Measurements from ENCODE around the gene EIPR1.

The EIPR1 gene

GRCh38 chr2:3344897-3345296 lies 32.7 kb downstream of the EIPR1 start:
- no peak overlapping the region for H3K9ac ChIP-seq (ENCODE audit: low read length)
- H3K27me3 ChIP-seq (ENCODE audit: control insufficient read depth, insufficient read depth, low read length): no peaks in the 10 kb centered on the region
- no peak overlapping the region for H3K27ac ChIP-seq (ENCODE audit: low read depth, low read length)
- H3K36me3 ChIP-seq (ENCODE audit: control insufficient read depth, insufficient read depth, low read length): no peaks in the 10 kb centered on the region
- no peak overlapping the region for H3K4me3 ChIP-seq (ENCODE audit: low read length)
- H3K4me1 ChIP-seq (ENCODE audit: control insufficient read depth, insufficient read depth, low read length): no peaks in the 10 kb centered on the region

- Histone ChIP-seq H3K4me1 (ENCODE audit: control insufficient read depth, insufficient read depth, low read length) (no peaks in the 10 kb centered on the region), H3K4me3 (ENCODE audit: low read length) (no peak overlapping the region), H3K27ac (ENCODE audit: low read depth, low read length) (no peak overlapping the region), H3K27me3 (ENCODE audit: control insufficient read depth, insufficient read depth, low read length) (no peaks in the 10 kb centered on the region), H3K36me3 (ENCODE audit: control insufficient read depth, insufficient read depth, low read length) (no peaks in the 10 kb centered on the region), H3K9ac (ENCODE audit: low read length) (no peak overlapping the region)
These were observed 34.6 kb downstream of the EIPR1 start for GRCh38 chr2:3343012-3343411.

- no peak overlapping the region for H3K27ac ChIP-seq (ENCODE audit: low read depth, low read length)
- no peak overlapping the region for H3K9ac ChIP-seq (ENCODE audit: low read length)
- no peaks in the 10 kb centered on the region for H3K36me3 ChIP-seq (ENCODE audit: control insufficient read depth, insufficient read depth, low read length)
- H3K4me1 ChIP-seq (ENCODE audit: control insufficient read depth, insufficient read depth, low read length): no peaks in the 10 kb centered on the region
- no peak overlapping the region for H3K4me3 ChIP-seq (ENCODE audit: low read length)
- H3K27me3 ChIP-seq (ENCODE audit: control insufficient read depth, insufficient read depth, low read length): no peaks in the 10 kb centered on the region
These were observed 35.3 kb downstream of the EIPR1 start for GRCh38 chr2:3342324-3342723.

GRCh38 chr2:3341336-3341735 lies 36.3 kb downstream of the EIPR1 start:
- Histone ChIP-seq H3K27ac (ENCODE audit: low read depth, low read length) (no peak overlapping the region), H3K4me3 (ENCODE audit: low read length) (no peak overlapping the region), H3K4me1 (ENCODE audit: control insufficient read depth, insufficient read depth, low read length) (no peaks in the 10 kb centered on the region), H3K36me3 (ENCODE audit: control insufficient read depth, insufficient read depth, low read length) (no peaks in the 10 kb centered on the region), H3K9ac (ENCODE audit: low read length) (no peak overlapping the region), H3K27me3 (ENCODE audit: control insufficient read depth, insufficient read depth, low read length) (no peaks in the 10 kb centered on the region)

GRCh38 chr2:3340144-3340543 lies 37.5 kb downstream of the EIPR1 start:
- Histone ChIP-seq H3K4me3 (ENCODE audit: low read length) (no peak overlapping the region), H3K27me3 (ENCODE audit: control insufficient read depth, insufficient read depth, low read length) (no peaks in the 10 kb centered on the region), H3K4me1 (ENCODE audit: control insufficient read depth, insufficient read depth, low read length) (no peaks in the 10 kb centered on the region), H3K9ac (ENCODE audit: low read length) (no peak overlapping the region), H3K36me3 (ENCODE audit: control insufficient read depth, insufficient read depth, low read length) (peaks cover 3% of the 10 kb centered on the region), H3K27ac (ENCODE audit: low read depth, low read length) (no peak overlapping the region)

- Histone ChIP-seq H3K4me3 (ENCODE audit: low read length) (no peak overlapping the region), H3K36me3 (ENCODE audit: control insufficient read depth, insufficient read depth, low read length) (peaks cover 3% of the 10 kb centered on the region), H3K27ac (ENCODE audit: low read depth, low read length) (no peak overlapping the region), H3K4me1 (ENCODE audit: control insufficient read depth, insufficient read depth, low read length) (no peaks in the 10 kb centered on the region), H3K27me3 (ENCODE audit: control insufficient read depth, insufficient read depth, low read length) (no peaks in the 10 kb centered on the region), H3K9ac (ENCODE audit: low read length) (no peak overlapping the region)
These were observed 39.3 kb downstream of the EIPR1 start for GRCh38 chr2:3338340-3338739.

GRCh38 chr2:3336844-3337243 lies 40.8 kb downstream of the EIPR1 start:
- Histone ChIP-seq H3K36me3 (ENCODE audit: control insufficient read depth, insufficient read depth, low read length) (peaks cover 3% of the 10 kb centered on the region), H3K4me3 (ENCODE audit: low read length) (no peak overlapping the region), H3K4me1 (ENCODE audit: control insufficient read depth, insufficient read depth, low read length) (no peaks in the 10 kb centered on the region), H3K27me3 (ENCODE audit: control insufficient read depth, insufficient read depth, low read length) (no peaks in the 10 kb centered on the region), H3K27ac (ENCODE audit: low read depth, low read length) (no peak overlapping the region), H3K9ac (ENCODE audit: low read length) (no peak overlapping the region)

- Histone ChIP-seq H3K36me3 (ENCODE audit: control insufficient read depth, insufficient read depth, low read length) (peaks cover 11% of the 10 kb centered on the region), H3K4me1 (ENCODE audit: control insufficient read depth, insufficient read depth, low read length) (no peaks in the 10 kb centered on the region), H3K27me3 (ENCODE audit: control insufficient read depth, insufficient read depth, low read length) (no peaks in the 10 kb centered on the region), H3K27ac (ENCODE audit: low read depth, low read length) (no peak overlapping the region), H3K4me3 (ENCODE audit: low read length) (no peak overlapping the region), H3K9ac (ENCODE audit: low read length) (no peak overlapping the region)
These were observed 42.9 kb downstream of the EIPR1 start for GRCh38 chr2:3334392-3335345.

- Histone ChIP-seq H3K36me3 (ENCODE audit: control insufficient read depth, insufficient read depth, low read length) (peaks cover 11% of the 10 kb centered on the region), H3K27ac (ENCODE audit: low read depth, low read length) (no peak overlapping the region), H3K4me1 (ENCODE audit: control insufficient read depth, insufficient read depth, low read length) (no peaks in the 10 kb centered on the region), H3K4me3 (ENCODE audit: low read length) (no peak overlapping the region), H3K27me3 (ENCODE audit: control insufficient read depth, insufficient read depth, low read length) (no peaks in the 10 kb centered on the region), H3K9ac (ENCODE audit: low read length) (no peak overlapping the region)
These were observed 45.5 kb downstream of the EIPR1 start for GRCh38 chr2:3332133-3332532.

GRCh38 chr2:3329491-3329890 lies 48.1 kb downstream of the EIPR1 start:
- Histone ChIP-seq H3K4me1 (ENCODE audit: control insufficient read depth, insufficient read depth, low read length) (no peaks in the 10 kb centered on the region), H3K27me3 (ENCODE audit: control insufficient read depth, insufficient read depth, low read length) (no peaks in the 10 kb centered on the region), H3K27ac (ENCODE audit: low read depth, low read length) (no peak overlapping the region), H3K36me3 (ENCODE audit: control insufficient read depth, insufficient read depth, low read length) (peaks cover 8% of the 10 kb centered on the region), H3K4me3 (ENCODE audit: low read length) (no peak overlapping the region), H3K9ac (ENCODE audit: low read length) (no peak overlapping the region)

GRCh38 chr2:3326871-3327270 lies 50.7 kb downstream of the EIPR1 start:
- no peak overlapping the region for H3K27ac ChIP-seq (ENCODE audit: low read depth, low read length)
- H3K9ac ChIP-seq (ENCODE audit: low read length): no peak overlapping the region
- no peaks in the 10 kb centered on the region for H3K4me1 ChIP-seq (ENCODE audit: control insufficient read depth, insufficient read depth, low read length)
- H3K36me3 ChIP-seq (ENCODE audit: control insufficient read depth, insufficient read depth, low read length): peaks cover 10% of the 10 kb centered on the region
- H3K4me3 ChIP-seq (ENCODE audit: low read length): no peak overlapping the region
- H3K27me3 ChIP-seq (ENCODE audit: control insufficient read depth, insufficient read depth, low read length): no peaks in the 10 kb centered on the region

GRCh38 chr2:3326182-3326537 lies 51.5 kb downstream of the EIPR1 start:
- no peaks in the 10 kb centered on the region for H3K27me3 ChIP-seq (ENCODE audit: control insufficient read depth, insufficient read depth, low read length)
- H3K4me1 ChIP-seq (ENCODE audit: control insufficient read depth, insufficient read depth, low read length): no peaks in the 10 kb centered on the region
- H3K4me3 ChIP-seq (ENCODE audit: low read length): no peak overlapping the region
- H3K27ac ChIP-seq (ENCODE audit: low read depth, low read length): no peak overlapping the region
- no peak overlapping the region for H3K9ac ChIP-seq (ENCODE audit: low read length)
- peaks cover 10% of the 10 kb centered on the region for H3K36me3 ChIP-seq (ENCODE audit: control insufficient read depth, insufficient read depth, low read length)

All from rectal smooth muscle tissue (tissue), 1 donor.